H7 (cell line): Measurements from ENCODE around the gene SYCN. TPM values are rescaled to one million over a fixed set of nuclear protein-coding genes. Genes with fewer than 3 reads are reported as not detected.

ENCODE experiments used
- total RNA-seq: library from RNA; depleted of rRNA; stranded (reverse); fragments of >200 nt; shearing (Covaris generic); gene quantifications from 2 replicates; pipeline ENCODE4 v1.2.3, GENCODE V29; 2014; rRNA removed

SYCN gene
- total RNA-seq, 1 experiment from 2014 or later, result not detected

Other genes with a start within 250 kb of the SYCN start
- gene FBXO17, start 228.5 kb downstream of the SYCN start, total RNA-seq, result 22.2 and 25.3 TPM in 2 replicates
- gene FBXO27, start 171.7 kb downstream of the SYCN start, total RNA-seq, result 4.0 and 5.5 TPM in 2 replicates
- 0.14 TPM in 1 of 2 replicates, not detected in the other for gene ACP7, start 119.9 kb downstream of the SYCN start, total RNA-seq
- gene PAK4, start 78.5 kb downstream of the SYCN start, total RNA-seq, result 14.0 and 15.6 TPM in 2 replicates
- gene NCCRP1, start 7.3 kb downstream of the SYCN start, total RNA-seq, result not detected in 2 replicates
- not detected in 2 replicates for gene IFNL3, start 40.7 kb upstream of the SYCN start, total RNA-seq
- gene IFNL4, start 44.6 kb upstream of the SYCN start, total RNA-seq, result not detected in 2 replicates
- gene IFNL2, start 64.1 kb upstream of the SYCN start, total RNA-seq, result not detected in 2 replicates
- not detected in 2 replicates for gene IFNL1, start 92.1 kb upstream of the SYCN start, total RNA-seq
- gene LRFN1, start 116.6 kb upstream of the SYCN start, total RNA-seq, result 1.9 and 2.4 TPM in 2 replicates
- gene GMFG, start 131.8 kb upstream of the SYCN start, total RNA-seq, result 0.63 TPM in 1 of 2 replicates, not detected in the other
- gene SAMD4B, start 138.2 kb upstream of the SYCN start, total RNA-seq, result 113 and 122 TPM in 2 replicates
- gene PAF1, start 186.8 kb upstream of the SYCN start, total RNA-seq, result 20.7 and 21.6 TPM in 2 replicates
- gene MED29, start 187.1 kb upstream of the SYCN start, total RNA-seq, result 38.2 and 41.6 TPM in 2 replicates
- gene ZFP36, start 202.6 kb upstream of the SYCN start, total RNA-seq, result 2.2 and 6.4 TPM in 2 replicates
- 34.2 and 90.9 TPM in 2 replicates for gene PLEKHG2, start 208.4 kb upstream of the SYCN start, total RNA-seq
- 42.4 and 55.8 TPM in 2 replicates for gene RPS16, start 231.7 kb upstream of the SYCN start, total RNA-seq
- 82.1 and 86.8 TPM in 2 replicates for gene SUPT5H, start 241.3 kb upstream of the SYCN start, total RNA-seq